HEK293 (cell line): ENCODE results near the gene RAB24.
A peak's percentile ranks its signal among the peaks of the same experiment; 100 is the strongest.

Experiments
- CTCF ChIA-PET: fragments of 350-600 bp; formaldehyde crosslinking; extraction: SDS; loops from one replicate; lab custom pipeline; 2021; ENCODE audit warnings: antibody characterized with exemption; lab: Yijun Ruan, JAX
- POLR2A ChIA-PET: fragments of 300-600 bp; formaldehyde crosslinking; extraction: SDS; loops from one replicate; lab custom pipeline; 2020; ENCODE audit warnings: antibody characterized with exemption, inconsistent platforms; lab: Yijun Ruan, JAX
- H3K27ac ChIP-seq: fragments of 200-500 bp; sonication (Bioruptor generic); 2 replicates; pipeline ENCODE4 v1.5.1; 2014; ENCODE audit warnings: low read depth, low read length, control low read depth, inconsistent platforms; ENCODE audit errors: extremely low read depth
- H3K36me3 ChIP-seq, 2 experiments: fragments of 200-500 bp in 1 of 2; sonication (Bioruptor generic) in 1 of 2; 1 replicate in 1 of 2; 2 replicates in 1 of 2; pipeline ENCODE4 v1.5.1; 2014 to 2017; ENCODE audit warnings: inconsistent platforms in 2 of 2, low read length in 2 of 2; ENCODE audit not compliant: control insufficient read depth in 2 of 2, insufficient read depth in 1 of 2
- H3K4me1 ChIP-seq: fragments of 200-500 bp; sonication (Bioruptor generic); 2 replicates; pipeline ENCODE4 v1.5.1; 2014; ENCODE audit warnings: mild to moderate bottlenecking, low read length, inconsistent platforms; ENCODE audit not compliant: control insufficient read depth, insufficient read depth
- H3K4me3 ChIP-seq: 2 replicates; pipeline ENCODE4 v1.5.1; 2011; ENCODE audit warnings: low read depth, mild to moderate bottlenecking, control low read depth, low read length, moderate library complexity
- H3K9me3 ChIP-seq: fragments of 200-500 bp; sonication (Bioruptor generic); 2 replicates; pipeline ENCODE4 v1.5.1; 2014; ENCODE audit warnings: low read depth, low read length, inconsistent platforms; ENCODE audit not compliant: control insufficient read depth, insufficient read depth
- BCL11B ChIP-seq: fragments of 450-650 bp; formaldehyde crosslinking; IDR thresholded peaks from 2 replicates; pipeline ENCODE4 v1.5.1; 2016; ENCODE audit warnings: low read depth, missing biosample characterization, missing genetic modification characterization
- EGR2 ChIP-seq: fragments of 450-650 bp; formaldehyde crosslinking; IDR thresholded peaks from 2 replicates; pipeline ENCODE4 v1.5.1; 2016; ENCODE audit warnings: low read depth, missing biosample characterization, missing genetic modification characterization
- GLIS2 ChIP-seq: fragments of 450-650 bp; formaldehyde crosslinking; IDR thresholded peaks from 2 replicates; pipeline ENCODE4 v1.5.1; 2016; ENCODE audit warnings: missing biosample characterization, missing genetic modification characterization
- KLF7 ChIP-seq: fragments of 450-650 bp; formaldehyde crosslinking; IDR thresholded peaks from 2 replicates; pipeline ENCODE4 v1.5.1; 2016; ENCODE audit warnings: missing biosample characterization, missing genetic modification characterization, borderline replicate concordance
- OSR2 ChIP-seq: fragments of 450-650 bp; formaldehyde crosslinking; IDR thresholded peaks from 2 replicates; pipeline ENCODE4 v1.5.1; 2016; ENCODE audit warnings: missing biosample characterization, missing genetic modification characterization
- SCRT2 ChIP-seq: fragments of 450-650 bp; formaldehyde crosslinking; IDR thresholded peaks from 2 replicates; pipeline ENCODE4 v1.5.1; 2016; ENCODE audit warnings: missing biosample characterization, missing genetic modification characterization
- SP3 ChIP-seq: fragments of 450-650 bp; formaldehyde crosslinking; IDR thresholded peaks from 2 replicates; pipeline ENCODE4 v1.5.1; 2016; ENCODE audit warnings: missing biosample characterization, missing genetic modification characterization
- ZNF114 ChIP-seq: fragments of 450-650 bp; formaldehyde crosslinking; IDR thresholded peaks from 2 replicates; pipeline ENCODE4 v1.5.0; 2017; ENCODE audit warnings: missing biosample characterization, missing genetic modification characterization
- ZNF16 ChIP-seq: fragments of 450-650 bp; formaldehyde crosslinking; IDR thresholded peaks from 2 replicates; pipeline ENCODE4 v1.5.1; 2016; ENCODE audit warnings: low read depth, missing biosample characterization, missing genetic modification characterization
- ZNF239 ChIP-seq: fragments of 450-650 bp; formaldehyde crosslinking; IDR thresholded peaks from 2 replicates; pipeline ENCODE4 v1.5.1; 2016; ENCODE audit warnings: missing biosample characterization, missing genetic modification characterization
- ZNF391 ChIP-seq: fragments of 450-650 bp; formaldehyde crosslinking; IDR thresholded peaks from 2 replicates; pipeline ENCODE4 v1.5.1; 2016; ENCODE audit warnings: low read depth, missing biosample characterization, missing genetic modification characterization, borderline replicate concordance
- TF ChIP-seq, protein P1 (sequence below): fragments of 450-650 bp; formaldehyde crosslinking; IDR thresholded peaks from 2 replicates; pipeline ENCODE4 v1.5.1; 2016; ENCODE audit warnings: missing biosample characterization, missing genetic modification characterization
- TF ChIP-seq, protein P2 (sequence below): fragments of 450-650 bp; formaldehyde crosslinking; IDR thresholded peaks from 2 replicates; pipeline ENCODE4 v1.5.1; 2016; ENCODE audit warnings: missing biosample characterization, missing genetic modification characterization
- TF ChIP-seq, protein P3 (sequence below): fragments of 450-650 bp; IDR thresholded peaks from 2 replicates; pipeline ENCODE4 v1.5.1; 2018; ENCODE audit warnings: missing biosample characterization, mild to moderate bottlenecking, missing genetic modification characterization
- TF ChIP-seq, protein P4 (sequence below): fragments of 450-650 bp; formaldehyde crosslinking; IDR thresholded peaks from 2 replicates; pipeline ENCODE4 v1.5.1; 2016; ENCODE audit warnings: missing biosample characterization, missing genetic modification characterization

RAB24 gene

DNA sequence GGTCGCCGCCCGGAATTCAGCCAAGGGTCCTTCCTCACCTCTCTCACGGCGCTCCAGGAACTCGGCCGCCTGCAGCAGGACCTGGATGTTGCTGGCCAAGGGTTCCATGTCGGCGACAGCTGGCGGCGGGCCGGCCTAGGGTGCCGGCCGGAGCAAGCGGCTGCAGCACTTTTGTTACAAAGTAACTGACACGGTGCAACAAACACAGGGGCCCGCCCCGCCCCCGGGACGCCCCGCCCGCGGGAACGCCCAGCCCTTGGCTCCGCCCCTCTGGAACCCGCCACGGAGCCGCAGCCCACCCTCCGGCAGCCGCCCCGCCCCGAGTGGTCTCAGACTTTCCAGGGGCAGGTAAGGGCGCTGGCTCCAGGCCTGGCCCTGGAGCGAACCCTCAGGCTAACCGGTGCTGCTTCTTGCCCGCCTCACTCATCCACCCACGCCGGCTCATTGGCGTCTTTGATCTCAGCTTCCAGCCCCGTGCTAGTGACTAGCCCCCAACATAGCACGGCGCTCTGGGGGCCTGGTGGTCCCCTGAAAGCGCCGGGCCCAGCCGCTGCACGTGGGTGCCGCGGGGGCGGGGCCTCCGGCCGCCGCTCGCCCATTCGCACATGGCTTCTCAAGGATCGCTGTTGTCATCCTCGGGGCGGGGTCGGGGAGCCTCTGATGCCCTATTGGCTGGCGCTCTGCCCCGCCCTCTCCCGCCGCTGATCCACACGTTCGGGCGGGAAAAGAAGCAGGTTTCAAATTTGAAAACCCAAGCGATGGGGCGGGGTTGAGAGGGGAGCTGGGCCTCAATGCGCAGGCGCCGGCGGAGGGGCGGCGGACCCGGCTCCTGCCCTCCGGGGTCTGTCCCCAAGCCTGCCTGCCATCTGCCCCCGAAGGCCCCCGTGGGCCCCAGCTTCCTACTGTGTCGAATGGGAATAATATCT is 8.5 kb upstream of the RAB24 start, which contains the start of gene MXD3 (continued):
- TF ChIP-seq, protein P1, sequence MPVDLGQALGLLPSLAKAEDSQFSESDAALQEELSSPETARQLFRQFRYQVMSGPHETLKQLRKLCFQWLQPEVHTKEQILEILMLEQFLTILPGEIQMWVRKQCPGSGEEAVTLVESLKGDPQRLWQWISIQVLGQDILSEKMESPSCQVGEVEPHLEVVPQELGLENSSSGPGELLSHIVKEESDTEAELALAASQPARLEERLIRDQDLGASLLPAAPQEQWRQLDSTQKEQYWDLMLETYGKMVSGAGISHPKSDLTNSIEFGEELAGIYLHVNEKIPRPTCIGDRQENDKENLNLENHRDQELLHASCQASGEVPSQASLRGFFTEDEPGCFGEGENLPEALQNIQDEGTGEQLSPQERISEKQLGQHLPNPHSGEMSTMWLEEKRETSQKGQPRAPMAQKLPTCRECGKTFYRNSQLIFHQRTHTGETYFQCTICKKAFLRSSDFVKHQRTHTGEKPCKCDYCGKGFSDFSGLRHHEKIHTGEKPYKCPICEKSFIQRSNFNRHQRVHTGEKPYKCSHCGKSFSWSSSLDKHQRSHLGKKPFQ (tag by site-specific recombination) = no peak

DNA sequence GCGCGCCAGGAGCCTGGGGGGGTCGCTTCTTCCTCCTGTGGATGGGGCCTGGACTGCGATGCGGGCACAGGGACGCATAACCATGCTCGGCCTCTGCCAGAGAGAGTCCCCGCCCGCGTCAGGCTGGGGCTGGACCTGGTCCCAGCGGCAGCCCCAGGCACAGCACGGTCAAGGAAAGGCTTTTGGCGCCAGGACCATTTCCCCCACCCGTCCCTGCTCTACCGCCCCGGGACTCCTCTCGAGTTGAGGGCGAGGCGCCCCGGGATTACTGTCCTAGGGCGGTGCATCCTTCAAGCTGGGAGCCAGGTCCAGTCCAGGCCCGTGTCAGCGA is 7.8 kb upstream of the RAB24 start:
- peaks cover 5% of the 10 kb centered on the region for H3K4me1 ChIP-seq
- TF ChIP-seq GLIS2 (tag by site-specific recombination) = no peak
- no peak for TF ChIP-seq ZNF239 (tag by site-specific recombination)
- no peak for TF ChIP-seq KLF7
- TF ChIP-seq, protein P2, sequence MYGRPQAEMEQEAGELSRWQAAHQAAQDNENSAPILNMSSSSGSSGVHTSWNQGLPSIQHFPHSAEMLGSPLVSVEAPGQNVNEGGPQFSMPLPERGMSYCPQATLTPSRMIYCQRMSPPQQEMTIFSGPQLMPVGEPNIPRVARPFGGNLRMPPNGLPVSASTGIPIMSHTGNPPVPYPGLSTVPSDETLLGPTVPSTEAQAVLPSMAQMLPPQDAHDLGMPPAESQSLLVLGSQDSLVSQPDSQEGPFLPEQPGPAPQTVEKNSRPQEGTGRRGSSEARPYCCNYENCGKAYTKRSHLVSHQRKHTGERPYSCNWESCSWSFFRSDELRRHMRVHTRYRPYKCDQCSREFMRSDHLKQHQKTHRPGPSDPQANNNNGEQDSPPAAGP (tag by site-specific recombination) = no peak
- no peak for TF ChIP-seq SP3 (tag by site-specific recombination)
- TF ChIP-seq, protein P3, sequence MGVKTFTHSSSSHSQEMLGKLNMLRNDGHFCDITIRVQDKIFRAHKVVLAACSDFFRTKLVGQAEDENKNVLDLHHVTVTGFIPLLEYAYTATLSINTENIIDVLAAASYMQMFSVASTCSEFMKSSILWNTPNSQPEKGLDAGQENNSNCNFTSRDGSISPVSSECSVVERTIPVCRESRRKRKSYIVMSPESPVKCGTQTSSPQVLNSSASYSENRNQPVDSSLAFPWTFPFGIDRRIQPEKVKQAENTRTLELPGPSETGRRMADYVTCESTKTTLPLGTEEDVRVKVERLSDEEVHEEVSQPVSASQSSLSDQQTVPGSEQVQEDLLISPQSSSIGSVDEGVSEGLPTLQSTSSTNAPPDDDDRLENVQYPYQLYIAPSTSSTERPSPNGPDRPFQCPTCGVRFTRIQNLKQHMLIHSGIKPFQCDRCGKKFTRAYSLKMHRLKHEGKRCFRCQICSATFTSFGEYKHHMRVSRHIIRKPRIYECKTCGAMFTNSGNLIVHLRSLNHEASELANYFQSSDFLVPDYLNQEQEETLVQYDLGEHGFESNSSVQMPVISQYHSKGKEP (tag by site-specific recombination) = no peak
- TF ChIP-seq ZNF16 (tag by site-specific recombination) = no peak
- TF ChIP-seq ZNF114 (tag by site-specific recombination) = no peak
- peak; percentile 14; the same call in 1 of the 2 replicates for TF ChIP-seq BCL11B (tag by site-specific recombination)
- 0 out of 2 replicates have a peak, but pooled peaks have one; percentile 6 for TF ChIP-seq SCRT2 (tag by site-specific recombination)
- TF ChIP-seq, protein P4, sequence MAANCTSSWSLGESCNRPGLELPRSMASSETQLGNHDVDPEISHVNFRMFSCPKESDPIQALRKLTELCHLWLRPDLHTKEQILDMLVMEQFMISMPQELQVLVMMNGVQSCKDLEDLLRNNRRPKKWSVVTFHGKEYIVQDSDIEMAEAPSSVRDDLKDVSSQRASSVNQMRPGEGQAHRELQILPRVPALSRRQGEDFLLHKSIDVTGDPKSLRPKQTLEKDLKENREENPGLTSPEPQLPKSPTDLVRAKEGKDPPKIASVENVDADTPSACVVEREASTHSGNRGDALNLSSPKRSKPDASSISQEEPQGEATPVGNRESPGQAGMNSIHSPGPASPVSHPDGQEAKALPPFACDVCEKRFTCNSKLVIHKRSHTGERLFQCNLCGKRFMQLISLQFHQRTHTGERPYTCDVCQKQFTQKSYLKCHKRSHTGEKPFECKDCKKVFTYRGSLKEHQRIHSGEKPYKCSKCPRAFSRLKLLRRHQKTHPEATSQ (tag by site-specific recombination) = no peak
- no peak for TF ChIP-seq EGR2 (tag by site-specific recombination)
- peak; percentile 33; the same call in 1 of the 2 replicates for TF ChIP-seq ZNF391 (tag by site-specific recombination)
- TF ChIP-seq OSR2 (tag by site-specific recombination) = no peak
- ChIA-PET CTCF (interaction anchor here (0.8 to 3.3 kb wide), 5 partner anchors 59 to 197 kb away, joined by 3 to 15 read pairs (median 7); no protein-coding TSS in a partner anchor), POLR2A (interaction anchor here (1.3 to 2.4 kb wide), 6 partner anchors 8 to 184 kb away, joined by 3 to 12 read pairs (median 10); partner anchors contain the start of genes LMAN2, PRELID1 and RAB24)
- peak overlapping the region; percentile 86 for H3K4me3 ChIP-seq
- peak overlapping the region; percentile 35 for H3K27ac ChIP-seq
- peaks cover 0 to 32% of the 10 kb centered on the region in 2 experiments; a peak in 1 of 3 replicates for H3K36me3 ChIP-seq
- no peaks in the 10 kb centered on the region for H3K9me3 ChIP-seq
